NCI-H1092 (cell line): ENCODE measurements around the gene ACSM5.
"Not testable (repeated sequence)": the region's sequence is repeated elsewhere in the genome, so short reads cannot be mapped to it uniquely, and the experiment has no call there.

Experiments used
- DNase-seq: peaks from one replicate; lab custom pipeline; 2025; lab: John Stamatoyannopoulos, UW

Gene ACSM5

DNA sequence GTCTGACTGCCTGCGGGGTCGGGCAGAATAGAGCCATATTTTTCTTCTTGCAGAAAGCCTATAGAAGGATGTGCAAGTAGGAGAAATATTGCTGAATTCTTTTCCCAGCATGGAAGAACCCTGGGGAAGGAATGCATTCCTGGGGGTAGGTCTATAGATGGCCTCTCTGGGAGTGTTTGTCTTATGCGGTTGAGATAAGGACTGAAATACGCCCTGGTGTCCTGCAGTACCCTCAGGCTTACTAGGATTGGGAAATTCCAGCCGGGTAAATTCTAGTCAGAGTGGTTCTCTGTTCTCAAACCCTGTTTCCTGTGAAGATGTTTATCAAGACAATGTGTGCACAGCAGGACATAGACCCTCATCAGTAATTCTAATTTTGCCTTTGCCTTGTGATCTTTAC is 44.3 kb downstream of the ACSM5 start:
- not testable (repeated sequence) for DNase-seq

GRCh38 chr16:20459227-20459626 is 49.9 kb downstream of the ACSM5 start:
- DNase-seq, result not testable (repeated sequence)

DNA sequence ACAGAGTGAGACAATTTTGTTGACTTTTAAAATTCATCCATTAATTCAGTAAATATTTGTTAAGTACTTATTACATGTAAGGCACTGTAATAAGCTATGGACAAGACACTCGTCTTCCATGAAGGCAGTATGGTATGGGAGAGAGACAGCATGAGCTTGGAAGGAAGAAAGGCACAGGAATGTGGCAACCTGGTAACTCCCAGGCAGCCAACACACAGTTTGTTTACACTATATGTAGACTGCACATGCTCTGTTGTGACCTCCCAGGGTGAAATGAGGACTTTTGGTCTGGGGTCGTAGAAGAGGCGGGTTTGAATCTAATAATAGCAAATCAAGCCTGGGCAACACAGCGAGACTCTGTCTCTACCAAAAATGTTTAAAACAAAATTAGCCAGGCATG is 51.0 kb downstream of the ACSM5 start:
- not testable (repeated sequence) for DNase-seq

- not testable (repeated sequence) for DNase-seq
Observed at GRCh38 chr16:20468954-20469353, 59.6 kb downstream of the ACSM5 start.

DNA sequence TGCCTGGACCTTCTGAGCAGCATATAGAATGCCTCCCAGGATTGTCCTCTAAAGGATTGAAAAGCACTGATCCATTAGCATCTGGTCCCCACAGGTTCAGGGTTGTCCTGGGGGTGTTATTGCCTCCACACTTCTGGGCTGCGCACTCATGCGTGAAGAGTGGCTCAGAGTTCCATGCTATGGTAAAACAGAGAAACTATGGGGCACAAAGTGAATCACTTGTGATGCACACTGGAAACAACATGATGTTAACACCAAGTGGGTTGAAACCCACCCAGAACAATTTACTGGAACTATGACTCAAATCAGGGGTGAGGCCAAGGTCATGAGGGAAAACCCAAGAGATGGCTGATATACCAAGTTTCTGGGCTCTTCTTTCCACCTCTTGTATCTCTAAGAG is 60.6 kb downstream of the ACSM5 start:
- DNase-seq, result not testable (repeated sequence)

DNA sequence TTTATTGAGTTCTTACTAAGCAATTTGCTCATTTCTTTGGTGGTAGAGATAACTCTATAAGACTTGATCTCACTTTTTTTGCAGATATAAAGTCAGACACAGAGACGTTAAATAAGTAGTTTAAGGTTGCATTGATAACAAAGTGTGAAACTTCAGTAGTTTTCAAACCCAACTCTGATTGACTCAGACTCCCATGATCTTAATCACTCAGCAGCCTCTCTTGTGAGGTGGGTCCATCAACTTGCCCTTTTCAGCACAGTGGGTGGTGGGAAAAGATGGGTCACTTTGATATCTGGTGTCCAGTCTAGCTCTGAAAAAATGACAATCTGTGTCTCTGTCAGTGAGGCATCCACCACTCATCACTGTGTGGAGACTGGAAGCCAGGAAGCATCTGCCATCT is 61.4 kb downstream of the ACSM5 start:
- not testable (repeated sequence) for DNase-seq

DNA sequence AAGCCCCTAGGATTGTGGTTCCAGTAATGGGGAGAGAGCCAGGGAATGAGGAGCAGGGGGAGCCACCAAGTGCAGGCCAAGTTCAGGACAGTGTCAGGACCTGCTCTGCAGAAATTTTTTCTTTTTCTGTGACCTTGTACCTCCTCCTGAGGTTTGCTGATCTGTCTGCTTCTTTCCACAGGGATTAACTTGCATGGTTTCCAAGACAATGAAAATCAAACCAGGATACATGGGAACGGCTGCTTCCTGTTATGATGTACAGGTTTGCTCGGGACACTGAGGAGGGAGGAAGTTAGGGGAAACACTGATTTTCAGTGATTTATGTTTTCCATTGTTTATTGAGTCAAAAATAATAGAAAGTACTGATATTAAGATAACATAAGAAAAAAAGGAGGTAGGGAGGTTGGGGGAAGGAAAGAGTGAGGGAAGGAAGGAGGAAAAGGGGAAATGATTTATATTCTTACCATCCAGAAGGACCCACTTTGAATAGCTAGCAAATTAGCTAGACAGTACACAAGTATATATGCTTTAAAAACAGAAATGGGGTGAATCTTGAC is 67.9 kb downstream of the ACSM5 start:
- not testable (repeated sequence) for DNase-seq

DNA sequence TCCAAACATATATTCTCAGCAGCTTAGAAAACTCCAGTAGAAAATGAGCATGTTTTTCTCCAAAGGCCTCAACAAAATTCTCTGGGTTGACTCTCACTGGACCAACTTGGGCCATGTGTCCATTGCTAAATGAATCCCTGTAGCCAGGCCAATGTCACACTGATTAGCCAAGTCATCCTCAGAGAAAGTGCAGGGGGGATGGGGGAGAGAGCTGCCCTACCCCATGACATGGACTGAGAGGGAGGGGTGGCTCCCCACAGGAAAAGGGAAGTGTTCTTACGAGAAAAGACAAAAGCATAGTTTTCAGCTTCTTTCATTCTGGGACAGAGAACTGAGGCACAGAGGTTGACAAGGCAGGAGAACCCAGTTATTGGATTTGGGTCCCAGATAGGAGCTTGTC is 74.7 kb downstream of the ACSM5 start:
- not testable (repeated sequence) for DNase-seq

DNA sequence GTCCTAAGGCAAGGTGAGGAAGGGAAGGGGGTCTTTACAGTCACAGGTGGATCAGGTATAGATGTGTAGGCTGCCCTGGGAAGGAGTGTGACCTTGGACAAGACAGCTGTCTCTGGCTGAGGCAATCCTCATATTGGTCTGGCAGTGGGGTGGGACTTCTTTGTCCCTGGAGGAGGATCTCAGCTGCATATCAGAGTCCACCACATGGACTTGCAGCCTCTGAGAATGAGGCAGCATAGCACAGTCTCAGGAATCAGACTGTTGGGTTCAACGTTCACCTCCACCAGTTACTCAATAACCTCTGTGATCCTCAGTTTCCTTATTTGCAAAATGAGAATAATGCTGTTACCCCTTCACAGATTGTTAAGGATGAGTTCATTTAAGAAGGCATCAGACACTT is 75.4 kb downstream of the ACSM5 start:
- DNase-seq, result no peak

- DNase-seq, result no peak
Observed at GRCh38 chr16:20485408-20485807, 76.1 kb downstream of the ACSM5 start.
